Hematopoietic multipotent progenitor cell treated with erythropoietin and hydrocortisone succinate and interleukin-3 and kit ligand, for 17 days (in vitro differentiated cells): ENCODE data around the gene KRT33B.

Experiments used
- DNase-seq: peaks from one replicate; pipeline ENCODE4 v3.0.0-alpha.2; 2015; ENCODE audit warnings: low spot score

Gene KRT33B

GRCh38 chr17:41345992-41346391, 23.6 kb downstream of the KRT33B start:
- no peak for DNase-seq

GRCh38 chr17:41343029-41343428, 26.6 kb downstream of the KRT33B start:
- DNase-seq, result no peak

- no peak for DNase-seq
These were observed 28.4 kb downstream of the KRT33B start for GRCh38 chr17:41340934-41341861.

- DNase-seq, result no peak
These were observed 29.1 kb downstream of the KRT33B start for GRCh38 chr17:41340494-41340893.

GRCh38 chr17:41339571-41340172, 29.9 kb downstream of the KRT33B start:
- DNase-seq, result no peak

GRCh38 chr17:41338961-41339485, 30.6 kb downstream of the KRT33B start:
- DNase-seq, result no peak

- no peak for DNase-seq
These were observed 33.9 kb downstream of the KRT33B start for GRCh38 chr17:41335747-41336146.

- DNase-seq, result no peak
These were observed 35.0 kb downstream of the KRT33B start for GRCh38 chr17:41334385-41335305.

GRCh38 chr17:41333836-41334235, 35.8 kb downstream of the KRT33B start:
- DNase-seq, result no peak

GRCh38 chr17:41333098-41333497, 36.5 kb downstream of the KRT33B start:
- no peak for DNase-seq

GRCh38 chr17:41332239-41332638, 37.4 kb downstream of the KRT33B start:
- no peak for DNase-seq

- DNase-seq, result no peak
These were observed 38.0 kb downstream of the KRT33B start for GRCh38 chr17:41331606-41332005.

GRCh38 chr17:41329279-41329948, 40.2 kb downstream of the KRT33B start:
- DNase-seq, result no peak

- no peak for DNase-seq
These were observed 41.4 kb downstream of the KRT33B start for GRCh38 chr17:41328207-41328606.

- DNase-seq, result no peak
These were observed 42.0 kb downstream of the KRT33B start for GRCh38 chr17:41327411-41328120.

- no peak for DNase-seq
These were observed 43.2 kb downstream of the KRT33B start for GRCh38 chr17:41326173-41327145.

- DNase-seq, result no peak
These were observed 44.0 kb downstream of the KRT33B start for GRCh38 chr17:41325611-41326010.

GRCh38 chr17:41325126-41325525, 44.5 kb downstream of the KRT33B start:
- DNase-seq, result no peak

GRCh38 chr17:41324180-41325075, 45.2 kb downstream of the KRT33B start:
- no peak for DNase-seq
